Erythroblast (primary cell): Measurements from ENCODE around the gene GRK4.
A peak's percentile ranks its signal among the peaks of the same experiment; 100 is the strongest.
"Not testable (repeated sequence)": the region's sequence is repeated elsewhere in the genome, so short reads cannot be mapped to it uniquely, and the experiment has no call there.

Source experiments
- DNase-seq, 2 experiments: peaks; one replicate each; lab custom pipeline; 2025; lab: John Stamatoyannopoulos, UW
- GATA1 ChIP-seq: IDR thresholded peaks from 2 replicates; pipeline ENCODE4 v1.6.1; 2011; ENCODE audit warnings: low read depth, mild to moderate bottlenecking, control low read depth, low read length, moderate library complexity
- POLR2A ChIP-seq: IDR thresholded peaks from 2 replicates; pipeline ENCODE4 v1.6.1; 2011; ENCODE audit warnings: mild to moderate bottlenecking, low read length

The GRK4 gene

GRCh38 chr4:2977211-2978088 lies 14.1 kb downstream of the GRK4 start:
- no peak for TF ChIP-seq GATA1
- TF ChIP-seq POLR2A = no peak
- DNase-seq = no peak

- DNase-seq = peak; percentile 15 to 44
- TF ChIP-seq POLR2A (no peak), GATA1 (no peak)
These were observed 18.0 kb downstream of the GRK4 start for GRCh38 chr4:2981256-2981819.

GRCh38 chr4:2982012-2982411 lies 18.6 kb downstream of the GRK4 start:
- no peak for TF ChIP-seq GATA1
- TF ChIP-seq POLR2A = no peak

GRCh38 chr4:2983715-2984114 lies 20.3 kb downstream of the GRK4 start:
- not testable (repeated sequence) for DNase-seq

More at GRCh38 chr4:2982012-2982411, 18.6 kb downstream of the GRK4 start:
- DNase-seq = no peak

- DNase-seq = no peak
- no peak for TF ChIP-seq GATA1
- TF ChIP-seq POLR2A = no peak
These were observed 27.9 kb downstream of the GRK4 start for GRCh38 chr4:2991243-2991642.

- TF ChIP-seq GATA1 (no peak), POLR2A (no peak)
- no peak for DNase-seq
These were observed 31.5 kb downstream of the GRK4 start for GRCh38 chr4:2994917-2995316.

GRCh38 chr4:2995546-2996265 lies 32.3 kb downstream of the GRK4 start:
- TF ChIP-seq GATA1 = no peak
- TF ChIP-seq POLR2A = no peak
- no peak for DNase-seq

- TF ChIP-seq GATA1 (no peak), POLR2A (no peak)
- no peak for DNase-seq
These were observed 33.0 kb downstream of the GRK4 start for GRCh38 chr4:2996415-2996814.

- TF ChIP-seq GATA1 (no peak), POLR2A (no peak)
- no peak for DNase-seq
These were observed 44.4 kb downstream of the GRK4 start for GRCh38 chr4:3007724-3008123.

GRCh38 chr4:3009422-3009821 lies 46.1 kb downstream of the GRK4 start:
- no peak for DNase-seq
- no peak for TF ChIP-seq GATA1
- TF ChIP-seq POLR2A = no peak

GRCh38 chr4:3010577-3010976 lies 47.2 kb downstream of the GRK4 start:
- DNase-seq = no peak
- TF ChIP-seq POLR2A (no peak), GATA1 (no peak)

GRCh38 chr4:3010998-3011397 lies 47.6 kb downstream of the GRK4 start:
- no peak for TF ChIP-seq POLR2A
- TF ChIP-seq GATA1 = no peak
- DNase-seq = no peak

- TF ChIP-seq POLR2A = no peak
- no peak for TF ChIP-seq GATA1
- DNase-seq = no peak
These were observed 48.3 kb downstream of the GRK4 start for GRCh38 chr4:3011456-3012220.

- DNase-seq = no peak
- TF ChIP-seq GATA1 (no peak), POLR2A (no peak)
These were observed 50.0 kb downstream of the GRK4 start for GRCh38 chr4:3013323-3013722.
